GM18498 (cell line): ENCODE data around the gene MAP2K4.
"Not testable (repeated sequence)": the region's sequence is repeated elsewhere in the genome, so short reads cannot be mapped to it uniquely, and the experiment has no call there.

Source experiments
- ATAC-seq: cut with Tn5 transposase; IDR thresholded peaks from one replicate; pipeline ENCODE4 v1.9.1; 2021; ENCODE audit warnings: mild to moderate bottlenecking, moderate library complexity; ENCODE audit not compliant: unreplicated experiment

The MAP2K4 gene

GRCh38 chr17:12020642-12021622 lies at the start of gene MAP2K4:
TSS of gene MAP2K4 (plus strand) at chr17:12020877. CDS start at chr17:12020887, 10 bp downstream.
- ATAC-seq, result peak; percentile 96

GRCh38 chr17:11972741-11973140 lies 47.9 kb upstream of the MAP2K4 start:
- ATAC-seq, result not testable (repeated sequence)

- ATAC-seq, result no peak
These were observed 40.9 kb upstream of the MAP2K4 start for GRCh38 chr17:11979795-11980194.

GRCh38 chr17:11980813-11981212 lies 39.9 kb upstream of the MAP2K4 start:
- no peak for ATAC-seq

GRCh38 chr17:11981862-11982261 lies 38.8 kb upstream of the MAP2K4 start:
- no peak for ATAC-seq

- no peak for ATAC-seq
These were observed 34.3 kb upstream of the MAP2K4 start for GRCh38 chr17:11986179-11986941.

GRCh38 chr17:11986942-11987329 lies 33.7 kb upstream of the MAP2K4 start:
- no peak for ATAC-seq

GRCh38 chr17:11990363-11990983 lies 30.2 kb upstream of the MAP2K4 start:
- no peak for ATAC-seq

GRCh38 chr17:11991461-11991860 lies 29.2 kb upstream of the MAP2K4 start:
- ATAC-seq, result no peak

- peak; percentile 40 for ATAC-seq
These were observed 23.9 kb upstream of the MAP2K4 start for GRCh38 chr17:11996722-11997146.

- ATAC-seq, result peak; percentile 98
These were observed 23.3 kb upstream of the MAP2K4 start, which contains the start of gene ZNF18 for GRCh38 chr17:11997147-11997971. TSS of gene ZNF18 (minus strand) at chr17:11997475. CDS start at chr17:11992829, 4,646 bp downstream.

- ATAC-seq, result no peak
These were observed 22.8 kb upstream of the MAP2K4 start for GRCh38 chr17:11997972-11998233.

- no peak for ATAC-seq
These were observed 21.0 kb upstream of the MAP2K4 start for GRCh38 chr17:11999696-12000095.

- ATAC-seq, result no peak
These were observed 13.2 kb upstream of the MAP2K4 start for GRCh38 chr17:12007466-12007865.

- no peak for ATAC-seq
These were observed 1.0 kb downstream of the MAP2K4 start for GRCh38 chr17:12021623-12022140.

- ATAC-seq, result no peak
These were observed 1.6 kb downstream of the MAP2K4 start for GRCh38 chr17:12022310-12022709.

- ATAC-seq, result no peak
These were observed 3.6 kb downstream of the MAP2K4 start for GRCh38 chr17:12024327-12024726.

GRCh38 chr17:12027658-12028057 lies 7.0 kb downstream of the MAP2K4 start:
- ATAC-seq, result no peak

GRCh38 chr17:12028611-12029010 lies 7.9 kb downstream of the MAP2K4 start:
- no peak for ATAC-seq

- no peak for ATAC-seq
These were observed 13.9 kb downstream of the MAP2K4 start for GRCh38 chr17:12034538-12034937.
